Measurements from ENCODE around the gene LUC7L3. TPM values are rescaled to one million over a fixed set of nuclear protein-coding genes. Genes with fewer than 3 reads are reported as not detected.

The LUC7L3 gene
- total and polyA plus RNA-seq, 2 of the 13 experiments (the other 11 are each of a cell fraction or from before 2014, with no cell fraction given) = 108 to 120 TPM

- TF ChIP-seq HMG20B (CRISPR knock-in tag; conservative IDR thresholded peaks at IDR 0.05) (0 out of 2 replicates have a peak, but pooled peaks have one; percentile 36), ZBTB10 (CRISPR knock-in tag; IDR thresholded peaks at IDR 0.05; ENCODE audit: borderline replicate concordance) (peak; percentile 21; the same call in 1 of the 2 replicates), ZNF30 (CRISPR knock-in tag; IDR thresholded peaks at IDR 0.05) (no peak), PRPF4 (IDR thresholded peaks at IDR 0.05; ENCODE audit: low read depth, low read length, poor library complexity, severe bottlenecking) (no peak), MIER2 (CRISPR knock-in tag; IDR thresholded peaks at IDR 0.05) (peak; percentile 50; the same call in 1 of the 2 replicates), MXD4 (CRISPR knock-in tag; IDR thresholded peaks at IDR 0.05) (peak; percentile 46; the same call in 1 of the 2 replicates), ZNF740 (CRISPR knock-in tag; IDR thresholded peaks at IDR 0.05) (0 out of 2 replicates have a peak, but pooled peaks have one; percentile 35), SP140L (CRISPR knock-in tag; IDR thresholded peaks at IDR 0.05; ENCODE audit: borderline replicate concordance) (peak; percentile 32; the same call in 1 of the 2 replicates), TMF1 (CRISPR knock-in tag; IDR thresholded peaks at IDR 0.05; ENCODE audit: low read depth) (0 out of 2 replicates have a peak, but pooled peaks have one; percentile 62), ZNF317 (CRISPR knock-in tag; IDR thresholded peaks at IDR 0.05) (peak; percentile 0; the same call in 1 of the 2 replicates), SIN3A (IDR thresholded peaks at IDR 0.05; ENCODE audit: borderline replicate concordance, low read depth, low read length) (peak; percentile 65; the same call in 1 of the 2 replicates), BATF2 (CRISPR knock-in tag; IDR thresholded peaks at IDR 0.05) (0 out of 2 replicates have a peak, but pooled peaks have one; percentile 41), CHCHD3 (CRISPR knock-in tag; IDR thresholded peaks at IDR 0.05) (no peak), BRD4 (CRISPR knock-in tag; IDR thresholded peaks at IDR 0.05) (peak; percentile 75; the same call in 1 of the 2 replicates), ZNF383 (CRISPR knock-in tag; IDR thresholded peaks at IDR 0.05; ENCODE audit: borderline replicate concordance) (no peak), ZNF460 (CRISPR knock-in tag; IDR thresholded peaks at IDR 0.05; ENCODE audit: borderline replicate concordance) (no peak; the same call in 1 of the 2 replicates), SP2 (CRISPR knock-in tag; IDR thresholded peaks at IDR 0.05) (no peak), ARID3A (IDR thresholded peaks at IDR 0.05; ENCODE audit: low read depth, low read length) (peak; percentile 64), ZBTB8A (CRISPR knock-in tag; IDR thresholded peaks at IDR 0.05; ENCODE audit: borderline replicate concordance, low read depth) (no peak), TBP (CRISPR knock-in tag; IDR thresholded peaks at IDR 0.05) (no peak), ZKSCAN8 (CRISPR knock-in tag; IDR thresholded peaks at IDR 0.05; ENCODE audit: borderline replicate concordance) (peak; percentile 76; the same call in 1 of the 2 replicates), BORCS8-MEF2B (CRISPR knock-in tag; IDR thresholded peaks at IDR 0.05) (no peak; the same call in 1 of the 2 replicates), ZSCAN29 (CRISPR knock-in tag; conservative IDR thresholded peaks at IDR 0.05) (no peak), SAP130 (CRISPR knock-in tag; IDR thresholded peaks at IDR 0.05; ENCODE audit: low read depth) (peak; percentile 93), ADNP (CRISPR knock-in tag; IDR thresholded peaks at IDR 0.05) (peak; percentile 15; the same call in 1 of the 2 replicates)
Observed at GRCh38 chr17:50686494-50687199, 32.8 kb upstream of the LUC7L3 start (continued).
